Measurements from ENCODE around the gene RIMBP2.

RIMBP2 gene

DNA sequence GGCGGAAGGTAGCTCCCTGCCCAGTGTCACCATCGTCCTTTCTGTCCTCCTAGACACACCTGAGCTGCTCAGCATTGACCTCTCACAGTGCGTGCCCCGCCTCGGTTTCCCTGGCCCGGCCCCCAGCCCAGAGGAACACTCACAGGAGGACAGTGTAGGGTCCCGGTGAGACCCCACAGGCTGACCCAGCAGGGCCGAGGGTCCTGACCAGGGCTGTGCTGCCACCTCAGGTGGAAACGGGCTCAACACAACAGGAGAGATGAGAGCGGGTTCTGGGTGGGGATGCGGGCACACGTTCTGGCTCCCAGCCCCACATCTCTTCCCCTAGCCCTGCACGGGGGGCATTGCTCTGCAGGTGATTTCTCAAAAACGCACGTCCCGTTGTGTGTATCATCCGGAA lies 280.3 kb downstream of the RIMBP2 start:
- in situ Hi-C loops (cut with HindIII; ENCODE audit: low sequenced_read_pairs) = no loop called here
- TF ChIP-seq, protein P1, sequence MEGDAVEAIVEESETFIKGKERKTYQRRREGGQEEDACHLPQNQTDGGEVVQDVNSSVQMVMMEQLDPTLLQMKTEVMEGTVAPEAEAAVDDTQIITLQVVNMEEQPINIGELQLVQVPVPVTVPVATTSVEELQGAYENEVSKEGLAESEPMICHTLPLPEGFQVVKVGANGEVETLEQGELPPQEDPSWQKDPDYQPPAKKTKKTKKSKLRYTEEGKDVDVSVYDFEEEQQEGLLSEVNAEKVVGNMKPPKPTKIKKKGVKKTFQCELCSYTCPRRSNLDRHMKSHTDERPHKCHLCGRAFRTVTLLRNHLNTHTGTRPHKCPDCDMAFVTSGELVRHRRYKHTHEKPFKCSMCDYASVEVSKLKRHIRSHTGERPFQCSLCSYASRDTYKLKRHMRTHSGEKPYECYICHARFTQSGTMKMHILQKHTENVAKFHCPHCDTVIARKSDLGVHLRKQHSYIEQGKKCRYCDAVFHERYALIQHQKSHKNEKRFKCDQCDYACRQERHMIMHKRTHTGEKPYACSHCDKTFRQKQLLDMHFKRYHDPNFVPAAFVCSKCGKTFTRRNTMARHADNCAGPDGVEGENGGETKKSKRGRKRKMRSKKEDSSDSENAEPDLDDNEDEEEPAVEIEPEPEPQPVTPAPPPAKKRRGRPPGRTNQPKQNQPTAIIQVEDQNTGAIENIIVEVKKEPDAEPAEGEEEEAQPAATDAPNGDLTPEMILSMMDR (IDR thresholded peaks at IDR 0.05; ENCODE audit: low read depth, low read length, missing control alignments) = no peak
- no peak for DNase-seq (ENCODE audit: low read depth)
- no peak overlapping the region for H3K4me3 ChIP-seq (ENCODE audit: low read depth, low read length)

DNA sequence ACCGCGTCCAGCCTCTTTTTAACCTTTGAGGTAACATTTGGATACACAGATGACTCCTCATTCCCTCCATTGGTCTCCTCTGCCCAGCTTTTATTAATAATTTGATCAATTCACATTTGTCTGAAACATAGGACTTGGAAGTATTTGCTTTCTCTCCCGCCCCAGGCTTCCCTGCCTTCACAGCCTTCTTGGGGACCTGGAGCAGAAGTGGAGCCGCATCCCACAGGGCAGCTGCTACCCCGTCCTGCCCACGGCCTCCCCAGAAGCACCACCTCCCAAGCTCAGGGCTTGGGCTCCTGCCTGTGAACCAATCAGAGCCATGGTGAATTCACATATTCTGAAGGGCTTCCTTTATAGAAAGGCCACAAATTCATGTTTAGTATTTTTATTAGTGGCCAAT lies 280.8 kb downstream of the RIMBP2 start:
- no peak overlapping the region for H3K4me3 ChIP-seq (ENCODE audit: low read depth, low read length)
- TF ChIP-seq, protein P1 (IDR thresholded peaks at IDR 0.05; ENCODE audit: low read depth, low read length, missing control alignments) = no peak
- in situ Hi-C loops (cut with HindIII; ENCODE audit: low sequenced_read_pairs) = no loop called here
- DNase-seq (ENCODE audit: low read depth) = no peak

GRCh38 chr12:130434560-130434959 lies 281.5 kb downstream of the RIMBP2 start:
- in situ Hi-C loops (cut with HindIII; ENCODE audit: low sequenced_read_pairs) = no loop called here
- DNase-seq (ENCODE audit: low read depth) = no peak
- TF ChIP-seq, protein P1 (IDR thresholded peaks at IDR 0.05; ENCODE audit: low read depth, low read length, missing control alignments) = no peak
- no peak overlapping the region for H3K4me3 ChIP-seq (ENCODE audit: low read depth, low read length)

- in situ Hi-C loops (cut with HindIII; ENCODE audit: low sequenced_read_pairs) = no loop called here
- no peak for DNase-seq (ENCODE audit: low read depth)
- H3K4me3 ChIP-seq (ENCODE audit: low read depth, low read length) = no peak overlapping the region
- TF ChIP-seq, protein P1 (IDR thresholded peaks at IDR 0.05; ENCODE audit: low read depth, low read length, missing control alignments) = no peak
Measured at GRCh38 chr12:130433834-130434233, 282.3 kb downstream of the RIMBP2 start.

DNA sequence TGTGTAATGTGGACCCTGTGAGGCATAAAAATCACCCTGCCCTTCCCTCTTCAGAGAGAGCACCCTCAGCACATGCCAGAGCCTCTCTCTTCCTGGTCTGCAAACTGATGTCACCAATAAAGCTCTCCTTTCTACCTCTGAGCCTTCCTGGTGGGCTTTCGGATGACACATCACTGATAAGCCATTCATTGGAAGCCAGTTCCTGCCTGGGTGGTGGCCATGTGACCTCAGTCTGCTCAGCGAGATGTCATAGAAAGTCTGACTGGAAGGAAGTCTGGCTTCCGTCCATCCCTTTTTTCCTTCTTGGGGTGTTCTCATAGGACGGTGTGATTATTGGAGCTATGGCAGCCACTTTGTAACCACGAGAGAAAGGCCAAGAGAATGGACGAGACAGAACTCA lies 282.7 kb downstream of the RIMBP2 start:
- in situ Hi-C loops (cut with HindIII; ENCODE audit: low sequenced_read_pairs) = no loop called here
- DNase-seq (ENCODE audit: low read depth) = no peak
- TF ChIP-seq, protein P1 (IDR thresholded peaks at IDR 0.05; ENCODE audit: low read depth, low read length, missing control alignments) = no peak
- no peak overlapping the region for H3K4me3 ChIP-seq (ENCODE audit: low read depth, low read length)

DNA sequence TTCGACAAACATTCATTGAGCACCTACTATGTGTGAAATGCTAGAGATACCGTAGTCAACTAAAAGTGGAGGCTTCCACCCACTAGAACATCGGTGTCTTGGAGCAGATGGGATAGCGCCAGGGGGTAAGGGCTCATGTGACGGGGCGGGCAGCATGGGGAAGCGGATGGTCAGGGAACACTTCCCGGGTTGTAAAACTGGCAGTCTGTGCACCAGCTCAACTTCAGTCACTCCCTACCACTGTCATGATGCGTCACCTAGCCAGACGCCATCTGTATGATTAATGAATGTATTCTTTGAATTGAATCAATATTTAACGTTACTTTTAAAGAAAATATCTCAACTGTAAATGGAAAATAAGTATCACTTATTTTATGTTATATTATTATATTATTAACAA lies 284.9 kb downstream of the RIMBP2 start:
- H3K4me3 ChIP-seq (ENCODE audit: low read depth, low read length) = no peak overlapping the region
- in situ Hi-C loops (cut with HindIII; ENCODE audit: low sequenced_read_pairs) = no loop called here
- no peak for DNase-seq (ENCODE audit: low read depth)
- TF ChIP-seq, protein P1 (IDR thresholded peaks at IDR 0.05; ENCODE audit: low read depth, low read length, missing control alignments) = no peak
